Aorta (tissue), 5 donors: ENCODE measurements around the gene CEP170B. TPM values are rescaled to one million over a fixed set of nuclear protein-coding genes. Genes with fewer than 3 reads are reported as not detected.
"Not testable (repeated sequence)": the region's sequence is repeated elsewhere in the genome, so short reads cannot be mapped to it uniquely, and the experiment has no call there.

Experiments used
- ATAC-seq: fragments of 200-7000 bp; cut with Tn5 transposase; one replicate; pipeline ENCODE4 v1.9.1; 2022; ENCODE audit warnings: moderate library complexity; ENCODE audit not compliant: low FRiP score
- DNase-seq, 2 donors: peaks; one replicate each; pipeline ENCODE4 v3.0.0-alpha.2; 2020
- H3K27ac ChIP-seq, 2 donors: one replicate each; pipeline ENCODE4 v1.5.1; 2013; ENCODE audit warnings: low read length in 2 of 2, mild to moderate bottlenecking in 2 of 2, moderate library complexity in 2 of 2, control low read depth in 1 of 2, inconsistent platforms in 1 of 2, low read depth in 1 of 2
- H3K27me3 ChIP-seq, 2 donors: one replicate each; pipeline ENCODE4 v1.6.1; 2013; ENCODE audit warnings: control low read depth in 1 of 2, low read length in 1 of 2, mild to moderate bottlenecking in 1 of 2, moderate library complexity in 1 of 2; ENCODE audit not compliant: insufficient read depth in 2 of 2, control insufficient read depth in 1 of 2
- H3K36me3 ChIP-seq, 2 donors: one replicate each; pipeline ENCODE4 v1.6.1; 2013; ENCODE audit warnings: control low read depth in 1 of 2, low read length in 1 of 2, mild to moderate bottlenecking in 1 of 2; ENCODE audit not compliant: insufficient read depth in 2 of 2, control insufficient read depth in 1 of 2
- H3K4me1 ChIP-seq, 2 donors: one replicate each; pipeline ENCODE4 v1.6.1; 2013; ENCODE audit warnings: low read length in 2 of 2, control low read depth in 1 of 2, mild to moderate bottlenecking in 1 of 2, moderate library complexity in 1 of 2; ENCODE audit not compliant: insufficient read depth in 2 of 2, control insufficient read depth in 1 of 2
- H3K4me3 ChIP-seq, 2 donors: one replicate each; pipeline ENCODE4 v1.5.1; 2013; ENCODE audit warnings: low read length in 2 of 2, control low read depth in 1 of 2, mild to moderate bottlenecking in 1 of 2
- H3K9me3 ChIP-seq: one replicate; pipeline ENCODE4 v1.6.1; 2013; ENCODE audit warnings: mild to moderate bottlenecking, low read length; ENCODE audit not compliant: control insufficient read depth
- WGBS, 2 donors: extraction: QIAGEN DNeasy Blood & Tissue Kit; methylation state at CpG; one replicate each; pipeline ENCODE4 v1.1.7; 2013; 5-methylcytosine and 5-hydroxymethylcytosine counted together
- intact Hi-C, 2 donors: fragments of 100-400 bp; cut with DNase I; formaldehyde crosslinking; loops; one replicate each; pipeline versions ENCODE4 v1.14.2 to v1.15.0; 2022
- polyA plus RNA-seq, 2 donors: library from polyadenylated mRNA; stranded (reverse); fragments of 200-250 nt; gene quantifications; one replicate each; pipeline ENCODE4 v1.2.3, GENCODE V29; 2013
- total RNA-seq, 2 donors: library from RNA; stranded (reverse); fragmentation: NEBNext Ultra II Directional; extraction: Animal tissue kit (Norgen Biotek cat#: 25700); gene quantifications; one replicate each; pipeline ENCODE4 v1.2.1, GENCODE V29; 2021
- donor health status: healthy with polysubstance abuse.
- donor health status: Bipolar disorder and iron deficiency.
- donor health status: DM: no; HTN: no; CAD: no.
- donor health status: DM: no; HTN: no; CAD: no.
- donor health status: DM: yes; HTN: yes; CAD: no.

Gene CEP170B
- total and polyA plus RNA-seq, 4 donors = 6.4 to 36.2 (median 23.1) TPM

DNA sequence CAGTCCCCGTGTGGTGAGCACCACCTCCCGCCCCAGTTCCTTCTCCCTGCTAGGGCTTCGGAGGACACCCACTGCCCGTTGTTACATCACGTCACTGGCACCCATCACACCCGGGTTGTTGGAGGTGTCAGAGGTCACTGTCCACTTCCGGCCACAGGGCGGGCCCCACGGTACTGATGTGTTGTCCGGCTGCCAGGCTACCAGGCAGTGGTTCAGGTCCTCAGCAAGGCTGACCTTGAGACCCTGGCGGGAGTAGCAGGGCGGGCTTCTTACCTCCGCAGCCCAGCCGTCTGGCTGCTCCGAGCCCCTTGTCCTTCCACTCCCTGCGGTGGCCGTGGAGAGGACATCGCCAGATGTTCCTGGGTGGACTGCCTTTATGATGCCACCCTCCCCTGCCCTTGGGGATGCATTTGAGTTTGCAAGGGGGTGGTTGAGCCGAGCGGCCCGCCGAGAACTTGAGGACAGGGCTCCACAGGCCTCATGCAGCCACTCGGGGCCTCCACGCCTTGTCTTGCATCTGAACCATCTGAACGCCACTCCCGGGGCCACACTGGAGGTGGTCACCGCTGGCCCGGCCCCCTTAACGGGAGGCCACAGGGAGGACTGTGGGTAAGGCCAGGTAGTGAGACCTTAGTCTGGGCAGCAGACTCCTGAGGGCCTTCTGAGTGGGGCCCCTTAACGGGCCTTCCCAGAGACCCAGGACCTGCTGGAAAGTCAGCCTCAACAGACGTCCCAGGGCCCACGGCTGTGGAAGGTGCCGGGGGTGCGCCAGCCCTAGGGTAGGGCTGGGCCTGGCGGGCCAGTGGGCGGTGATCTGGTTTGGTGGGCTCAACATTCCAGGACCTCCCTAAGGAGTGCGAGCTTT, 32.5 kb downstream of the CEP170B start:
- intact Hi-C loops = loop anchor here (1.0 to 5.0 kb wide), 3 partner anchors 70 to 150 kb away; no protein-coding TSS in a partner anchor
- no peaks in the 10 kb centered on the region for H3K36me3 ChIP-seq
- no peaks in the 10 kb centered on the region for H3K4me1 ChIP-seq
- ATAC-seq = no peak
- peak; percentile 47 to 74 for DNase-seq
- H3K27me3 ChIP-seq = no peaks in the 10 kb centered on the region
- H3K27ac ChIP-seq = no peak overlapping the region
- H3K9me3 ChIP-seq = no peaks in the 10 kb centered on the region
- H3K4me3 ChIP-seq = no peak overlapping the region
- WGBS, 2 donors = 85 to 89% methylated on average over 37 of the region's 37 CpGs

DNA sequence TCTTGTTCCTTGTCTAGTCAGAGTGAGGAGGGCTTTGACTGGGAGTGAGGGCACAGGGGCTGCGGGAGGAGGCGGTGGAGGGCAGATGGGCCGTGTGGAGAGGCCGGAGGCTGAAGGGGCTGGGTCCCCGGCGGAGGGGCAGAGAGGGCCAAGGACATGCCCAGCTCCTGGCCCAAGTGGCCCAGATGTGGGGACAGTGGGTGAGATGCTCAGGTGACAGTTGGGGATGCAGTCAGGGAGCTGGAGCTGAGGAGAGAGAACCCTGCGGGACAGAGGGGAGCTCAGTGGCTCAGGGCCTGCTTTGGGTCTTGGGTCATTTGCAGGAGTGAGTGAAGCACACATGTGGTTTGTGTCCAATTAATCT, 33.1 kb downstream of the CEP170B start:
- H3K4me1 ChIP-seq = no peaks in the 10 kb centered on the region
- ATAC-seq = no peak
- H3K9me3 ChIP-seq = no peaks in the 10 kb centered on the region
- 89% methylated on average over 7 of the region's 7 CpGs for WGBS, 2 donors
- no peaks in the 10 kb centered on the region for H3K27me3 ChIP-seq
- no peak overlapping the region for H3K4me3 ChIP-seq
- no peak for DNase-seq
- no peaks in the 10 kb centered on the region for H3K36me3 ChIP-seq
- H3K27ac ChIP-seq = no peak overlapping the region
- intact Hi-C loops = loop anchor here (5.0 kb wide), 2 partner anchors 69 to 149 kb away; no protein-coding TSS in a partner anchor

DNA sequence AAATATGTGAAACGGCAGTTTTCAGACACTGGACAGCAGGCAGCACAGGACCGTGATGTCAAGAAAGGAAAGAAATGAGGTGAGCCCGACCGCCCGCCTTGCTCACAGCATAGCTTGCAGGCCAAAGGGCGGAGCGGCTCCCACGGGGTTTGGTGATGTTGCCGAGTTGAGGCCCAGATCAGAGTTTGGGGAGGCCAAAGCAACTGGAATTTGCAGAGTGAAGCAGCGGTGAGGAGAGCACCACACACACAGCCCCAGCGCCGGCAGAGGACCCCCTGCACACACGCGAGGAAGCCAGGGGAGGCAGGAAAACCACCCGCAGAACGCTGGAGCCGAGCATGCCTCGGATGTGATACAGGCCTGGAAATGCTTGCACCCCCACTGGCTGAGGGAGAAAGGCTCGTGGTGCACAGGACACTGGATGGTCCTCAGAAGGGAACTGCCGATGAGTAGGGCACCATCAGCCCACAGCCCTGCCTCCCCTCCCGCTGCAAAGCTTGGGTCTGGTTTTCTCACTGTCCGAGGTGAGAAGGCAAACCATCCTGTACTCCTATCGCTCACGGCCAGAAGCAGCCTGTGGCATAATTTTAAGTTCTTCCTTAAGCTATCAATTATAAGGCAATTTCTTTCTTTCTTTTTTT, 33.9 kb downstream of the CEP170B start:
- Histone ChIP-seq H3K27ac (no peak overlapping the region), H3K4me1 (no peaks in the 10 kb centered on the region), H3K36me3 (no peaks in the 10 kb centered on the region), H3K27me3 (no peaks in the 10 kb centered on the region), H3K4me3 (no peak overlapping the region), H3K9me3 (no peaks in the 10 kb centered on the region)
- ATAC-seq = no peak
- intact Hi-C loops = loop anchor here (5.0 kb wide), 2 partner anchors 68 to 148 kb away; no protein-coding TSS in a partner anchor
- DNase-seq = peak in 1 of 2 donors; percentile 80
- WGBS, 2 donors = 60 to 67% methylated on average over 24 of the region's 24 CpGs

DNA sequence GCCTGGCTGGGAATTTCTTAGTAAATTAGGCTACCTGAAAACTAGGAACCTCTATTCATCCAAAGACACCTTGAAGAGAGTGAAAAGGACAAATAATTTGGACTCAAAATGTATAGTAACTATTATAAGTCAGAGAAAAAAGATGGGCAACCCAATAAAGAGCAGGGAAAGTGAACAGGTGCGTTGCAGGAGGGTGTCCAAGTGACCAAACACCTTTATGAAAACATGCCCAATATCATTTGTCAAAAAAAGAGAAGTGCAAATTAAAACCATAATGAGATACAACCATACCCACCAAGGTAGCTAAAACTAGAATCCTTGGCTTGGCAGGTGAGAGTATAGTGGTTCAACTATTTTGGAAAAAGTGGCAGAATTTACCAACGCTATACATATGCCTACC, 34.7 kb downstream of the CEP170B start:
- Histone ChIP-seq H3K36me3 (no peaks in the 10 kb centered on the region), H3K9me3 (no peaks in the 10 kb centered on the region), H3K27ac (no peak overlapping the region), H3K4me3 (no peak overlapping the region), H3K4me1 (no peaks in the 10 kb centered on the region), H3K27me3 (no peaks in the 10 kb centered on the region)
- ATAC-seq = no peak
- intact Hi-C loops = loop anchor here (5.0 kb wide), 2 partner anchors 68 to 148 kb away; no protein-coding TSS in a partner anchor
- DNase-seq = no peak
- 43 to 48% methylated on average over 2 of the region's 2 CpGs for WGBS, 2 donors

DNA sequence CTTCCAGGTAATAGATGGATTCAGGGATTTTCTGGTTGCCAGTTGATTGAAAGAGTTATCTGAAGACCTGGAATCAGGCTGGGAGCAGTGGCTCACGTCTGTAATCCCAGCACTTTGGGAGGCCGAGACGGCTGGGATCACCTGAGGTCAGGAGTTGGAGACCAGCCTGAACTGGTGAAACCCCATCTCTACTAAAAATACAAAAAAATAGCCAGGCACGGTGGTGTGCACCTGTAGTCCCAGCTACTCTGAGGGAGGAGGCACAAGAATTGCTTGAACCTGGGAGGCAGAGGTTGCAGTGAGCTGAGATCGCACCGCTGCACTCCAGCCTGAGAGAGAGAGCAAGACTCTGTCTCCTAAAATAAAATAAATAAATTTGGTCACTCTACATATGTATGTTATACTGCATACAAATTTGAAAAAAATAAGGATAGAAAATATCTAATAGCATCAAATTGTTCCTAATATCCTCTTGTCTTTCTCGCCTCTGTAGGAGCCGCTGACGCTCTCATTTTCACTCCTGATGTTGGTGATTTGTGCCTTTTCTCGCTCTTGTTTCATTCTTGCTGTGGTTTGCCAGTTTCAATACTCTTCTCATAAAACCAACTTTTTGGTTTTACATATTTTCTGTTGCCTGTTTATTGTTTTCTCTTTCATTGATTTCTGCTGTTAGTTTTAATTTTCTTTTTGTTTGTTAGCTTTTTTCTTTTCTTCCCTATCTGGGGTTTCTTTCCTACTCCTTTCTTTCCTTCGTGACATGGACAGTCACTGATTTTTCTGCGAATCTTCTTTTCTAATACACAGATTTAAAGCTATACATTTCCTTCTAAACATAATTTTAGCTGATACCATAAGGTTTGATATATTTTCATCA, 35.8 kb downstream of the CEP170B start:
- H3K4me3 ChIP-seq = no peak overlapping the region
- no peak for ATAC-seq

DNA sequence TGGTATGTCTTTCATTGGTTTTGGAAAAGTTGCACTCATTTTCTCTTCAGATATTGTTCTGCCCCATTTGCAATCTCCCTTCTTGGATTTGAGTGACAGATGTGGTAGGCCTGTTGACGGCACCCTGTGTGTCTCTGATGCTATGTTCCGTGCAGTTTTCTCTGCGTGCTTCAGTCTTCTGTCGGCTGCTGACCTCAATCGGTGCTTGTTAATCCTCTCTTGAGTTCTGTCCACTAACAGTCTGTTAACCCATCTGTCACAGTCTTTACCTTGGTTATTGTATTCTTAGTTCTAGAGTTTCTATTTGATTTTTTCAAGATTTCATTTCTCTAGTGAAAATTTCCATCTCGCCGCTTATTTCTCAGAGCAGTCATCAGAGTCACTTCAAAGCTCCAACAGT, 38.9 kb downstream of the CEP170B start:
- no peaks in the 10 kb centered on the region for H3K36me3 ChIP-seq
- no peaks in the 10 kb centered on the region for H3K27me3 ChIP-seq
- WGBS, 2 donors = 92 to 97% methylated on average over 7 of the region's 7 CpGs
- H3K9me3 ChIP-seq = no peaks in the 10 kb centered on the region
- H3K27ac ChIP-seq = no peak overlapping the region
- no peak overlapping the region for H3K4me3 ChIP-seq
- H3K4me1 ChIP-seq = no peaks in the 10 kb centered on the region
- intact Hi-C loops = no loop called here
- DNase-seq (no peak), ATAC-seq (no peak)

More for the DNA sequence above, 35.8 kb downstream of the CEP170B start:
- no peaks in the 10 kb centered on the region for H3K9me3 ChIP-seq
- no peaks in the 10 kb centered on the region for H3K36me3 ChIP-seq
- no peaks in the 10 kb centered on the region for H3K27me3 ChIP-seq
- intact Hi-C loops = no loop called here
- no peaks in the 10 kb centered on the region for H3K4me1 ChIP-seq
- 84 to 87% methylated on average over 12 of the region's 12 CpGs for whole genome bisulfite sequencing, 2 donors
- DNase-seq = no peak
- H3K27ac ChIP-seq = no peak overlapping the region

DNA sequence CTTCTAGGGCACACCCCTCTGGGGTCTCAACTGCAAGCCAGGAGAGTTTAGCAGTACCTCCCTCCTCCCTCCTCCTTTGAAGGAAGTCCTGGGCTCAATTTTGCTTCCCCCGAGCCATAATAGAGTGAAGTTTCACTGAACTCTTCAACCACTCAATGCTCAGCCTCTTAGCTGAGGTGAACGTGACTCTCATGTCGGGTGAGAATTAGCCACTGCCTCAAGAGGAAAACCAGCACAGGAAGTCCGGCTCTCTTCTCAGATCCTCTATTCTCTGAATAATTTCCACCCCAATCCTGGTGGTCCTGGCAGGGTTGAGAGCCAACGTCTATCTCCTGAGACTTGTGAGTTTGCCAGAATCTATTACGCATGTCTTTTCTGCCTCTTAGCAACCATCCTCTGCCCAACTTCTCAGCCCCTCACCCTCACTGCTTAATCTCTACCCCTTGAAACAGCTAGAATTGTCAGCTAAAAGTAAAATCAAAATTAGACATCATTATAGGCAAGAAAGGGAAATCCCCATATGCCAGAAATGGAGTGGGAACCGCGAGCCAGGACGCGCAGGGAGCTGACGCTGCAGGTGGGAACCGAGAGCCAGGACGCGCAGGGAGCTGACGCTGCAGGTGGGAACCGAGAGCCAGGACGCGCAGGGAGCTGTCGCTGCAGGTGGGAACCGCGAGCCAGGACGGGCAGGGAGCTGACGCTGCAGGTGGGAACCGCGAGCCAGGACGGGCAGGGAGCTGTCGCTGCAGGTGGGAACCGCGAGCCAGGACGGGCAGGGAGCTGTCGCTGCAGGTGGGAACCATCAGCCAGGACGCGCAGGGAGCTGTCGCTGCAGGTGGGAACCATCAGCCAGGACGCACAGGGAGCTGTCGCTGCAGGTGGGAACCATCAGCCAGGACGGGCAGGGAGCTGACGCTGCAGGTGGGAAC, 39.8 kb downstream of the CEP170B start:
- H3K36me3 ChIP-seq, ATAC-seq, H3K27me3 ChIP-seq, DNase-seq, H3K9me3 ChIP-seq, H3K4me3 ChIP-seq, H3K4me1 ChIP-seq, H3K27ac ChIP-seq, intact Hi-C loops: not testable (repeated sequence)
- 74 to 78% methylated on average over 38 of the region's 38 CpGs for WGBS, 2 donors

DNA sequence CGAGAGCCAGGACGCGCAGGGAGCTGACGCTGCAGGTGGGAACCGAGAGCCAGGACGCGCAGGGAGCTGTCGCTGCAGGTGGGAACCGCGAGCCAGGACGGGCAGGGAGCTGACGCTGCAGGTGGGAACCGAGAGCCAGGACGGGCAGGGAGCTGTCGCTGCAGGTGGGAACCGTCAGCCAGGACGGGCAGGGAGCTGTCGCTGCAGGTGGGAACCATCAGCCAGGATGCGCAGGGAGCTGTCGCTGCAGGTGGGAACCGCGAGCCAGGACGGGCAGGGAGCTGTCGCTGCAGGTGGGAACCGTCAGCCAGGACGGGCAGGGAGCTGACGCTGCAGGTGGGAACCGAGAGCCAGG, 40.5 kb downstream of the CEP170B start:
- DNase-seq, H3K4me3 ChIP-seq, H3K9me3 ChIP-seq, H3K4me1 ChIP-seq, ATAC-seq, intact Hi-C loops, H3K27me3 ChIP-seq, H3K36me3 ChIP-seq, H3K27ac ChIP-seq: not testable (repeated sequence)
- WGBS, 2 donors = 76 to 79% methylated on average over 25 to 28 of the region's 28 CpGs
